Prostate gland (tissue), 2 donors: ENCODE data around the gene RNF149. TPM values are rescaled to one million over a fixed set of nuclear protein-coding genes. Genes with fewer than 3 reads are reported as not detected.

ENCODE experiments used
- DNase-seq: peaks from one replicate; pipeline ENCODE4 v3.0.0-alpha.2; 2019; ENCODE audit warnings: low spot score
- H3K27ac ChIP-seq, 2 donors: fragments of 200-600 bp; sonication (generic); 2 replicates each; pipeline ENCODE4 v1.5.1; 2017 to 2019
- H3K27me3 ChIP-seq: fragments of 200-600 bp; sonication (generic); replicated peaks from 2 replicates; pipeline ENCODE4 v1.5.1; 2019; ENCODE audit not compliant: insufficient read depth
- H3K36me3 ChIP-seq, 2 donors: fragments of 200-600 bp; sonication (generic); 1 replicate in 1 of 2; 2 replicates in 1 of 2; pipeline versions ENCODE4 v1.5.1 to v1.8.1; 2017 to 2019
- H3K4me1 ChIP-seq: fragments of 200-600 bp; sonication (generic); replicated peaks from 2 replicates; pipeline ENCODE4 v1.5.1; 2019
- H3K4me3 ChIP-seq, 2 donors: fragments of 200-600 bp; sonication (generic); 2 replicates each; pipeline ENCODE4 v1.5.1; 2017 to 2019
- H3K9me3 ChIP-seq: fragments of 200-600 bp; sonication (generic); 2 replicates; pipeline ENCODE4 v1.5.1; 2017
- CTCF ChIP-seq, 4 experiments: fragments of 200-600 bp in 2 of 4; fragments of 450-650 bp in 2 of 4; sonication (generic) in 2 of 4; IDR thresholded peaks; 1 replicate in 3 of 4; 2 replicates in 1 of 4; pipeline ENCODE4 v1.5.1; 2016 to 2019; ENCODE audit warnings: antibody characterized with exemption in 4 of 4, mild to moderate bottlenecking in 2 of 4, moderate library complexity in 2 of 4
- POLR2A ChIP-seq: fragments of 450-650 bp; IDR thresholded peaks from one replicate; pipeline ENCODE4 v1.6.1; 2016; ENCODE audit warnings: antibody characterized with exemption, mild to moderate bottlenecking
- POLR2AphosphoS5 ChIP-seq: sonication (generic); formaldehyde crosslinking; IDR thresholded peaks from one replicate; pipeline ENCODE4 v1.6.1; 2017; ENCODE audit warnings: antibody characterized with exemption
- WGBS: methylation state at CpG from one replicate; pipeline ENCODE4 v1.1.5; 2018; 5-methylcytosine and 5-hydroxymethylcytosine counted together
- intact Hi-C: fragments of 100-400 bp; cut with DNase I; formaldehyde crosslinking; loops from one replicate; pipeline ENCODE4 v1.14.2; 2022
- total RNA-seq, 2 donors: library from RNA; depleted of rRNA; stranded (reverse); fragments of >200 nt; gene quantifications; one replicate each; pipeline ENCODE4 v1.1.0, GENCODE V29; 2016

The RNF149 gene
- total RNA-seq, 2 donors from 2014 or later: 57.2 to 75.4 TPM

- H3K4me1 ChIP-seq: peaks cover 18% of the 10 kb centered on the region
- WGBS: 69% methylated on average over 7 of the region's 7 CpGs
- no peak for DNase-seq
- peak overlapping the region in 1 of 2 donors; percentile 99 for H3K4me3 ChIP-seq
- intact Hi-C loops: no loop called here
- TF ChIP-seq CTCF (IDR thresholded peaks at IDR 0.05) (no peak), POLR2AphosphoS5 (no peak), POLR2A (no peak)
- no peaks in the 10 kb centered on the region for H3K36me3 ChIP-seq
- no peaks in the 10 kb centered on the region for H3K9me3 ChIP-seq
- no peak overlapping the region for H3K27ac ChIP-seq
- H3K27me3 ChIP-seq: no peaks in the 10 kb centered on the region
Measured at GRCh38 chr2:101305492-101306078, 2.9 kb downstream of the RNF149 start.

- no peaks in the 10 kb centered on the region for H3K27me3 ChIP-seq
- peaks cover 18% of the 10 kb centered on the region for H3K4me1 ChIP-seq
- DNase-seq: no peak
- intact Hi-C loops: no loop called here
- H3K4me3 ChIP-seq: no peak overlapping the region
- no peak overlapping the region for H3K27ac ChIP-seq
- H3K9me3 ChIP-seq: no peaks in the 10 kb centered on the region
- TF ChIP-seq CTCF (IDR thresholded peaks at IDR 0.05): no peak
- no peak for TF ChIP-seq POLR2AphosphoS5
- no peak for TF ChIP-seq POLR2A
- no peaks in the 10 kb centered on the region for H3K36me3 ChIP-seq
- 92% methylated on average over 4 of the region's 4 CpGs for WGBS
Measured at GRCh38 chr2:101305035-101305434, 3.5 kb downstream of the RNF149 start.

DNA sequence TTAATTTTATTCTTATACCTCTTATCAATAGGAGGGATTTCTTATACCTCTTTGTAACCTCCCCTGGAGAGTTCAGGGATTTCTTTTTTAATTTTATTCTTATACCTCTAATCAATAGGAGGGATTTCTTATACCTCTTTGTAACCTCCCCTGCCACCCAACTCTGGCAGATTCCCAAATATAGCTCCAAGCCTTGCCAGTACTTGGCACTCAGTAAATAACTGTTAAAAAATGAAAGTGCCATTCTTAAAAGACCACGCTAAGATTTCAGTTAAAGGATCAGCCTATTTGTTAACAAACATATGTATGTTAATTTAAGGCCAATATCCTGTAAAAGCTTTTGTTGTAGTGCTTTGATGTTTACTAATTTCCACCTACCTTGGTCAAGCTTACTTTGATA lies 4.8 kb downstream of the RNF149 start:
- WGBS: 42% methylated on average over 1 of the region's 1 CpG
- Histone ChIP-seq H3K9me3 (no peaks in the 10 kb centered on the region), H3K4me1 (peaks cover 18% of the 10 kb centered on the region), H3K27me3 (no peaks in the 10 kb centered on the region), H3K36me3 (no peaks in the 10 kb centered on the region), H3K4me3 (no peak overlapping the region), H3K27ac (no peak overlapping the region)
- intact Hi-C loops: no loop called here
- TF ChIP-seq CTCF (IDR thresholded peaks at IDR 0.05): no peak
- TF ChIP-seq POLR2A: no peak
- no peak for TF ChIP-seq POLR2AphosphoS5
- no peak for DNase-seq

DNA sequence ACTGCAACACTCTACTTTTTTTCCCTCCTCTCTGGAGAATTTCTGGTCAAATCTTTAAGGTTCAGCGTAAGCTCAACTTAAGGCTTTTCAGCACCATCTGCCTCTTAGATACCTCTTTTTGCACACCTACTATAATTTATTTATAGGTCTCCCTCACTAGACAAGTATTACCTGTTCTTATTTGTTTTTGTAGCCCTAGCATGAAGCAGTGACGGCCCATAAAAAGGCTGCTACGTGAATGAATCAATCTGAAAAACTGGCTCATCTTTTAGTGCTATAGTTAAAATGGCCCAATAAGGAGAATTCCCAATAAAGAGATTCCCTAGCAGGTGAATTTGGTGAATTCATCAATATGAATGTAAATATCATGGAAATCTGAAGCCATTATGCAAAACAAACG lies 6.5 kb downstream of the RNF149 start:
- 47% methylated on average over 4 of the region's 4 CpGs for WGBS
- DNase-seq: peak; percentile 57
- peaks cover 18% of the 10 kb centered on the region for H3K4me1 ChIP-seq
- peak overlapping the region in 1 of 2 donors; percentile 26 for H3K27ac ChIP-seq
- H3K27me3 ChIP-seq: no peaks in the 10 kb centered on the region
- TF ChIP-seq POLR2AphosphoS5 (peak; percentile 84), POLR2A (no peak), CTCF (IDR thresholded peaks at IDR 0.05) (no peak)
- no peaks in the 10 kb centered on the region for H3K36me3 ChIP-seq
- H3K9me3 ChIP-seq: no peaks in the 10 kb centered on the region
- intact Hi-C loops: no loop called here
- H3K4me3 ChIP-seq: no peak overlapping the region

- intact Hi-C loops: no loop called here
- WGBS: 77% methylated on average over 7 of the region's 7 CpGs
- peaks cover 13% of the 10 kb centered on the region for H3K4me1 ChIP-seq
Measured at GRCh38 chr2:101300836-101301235, 7.7 kb downstream of the RNF149 start.

More at GRCh38 chr2:101300836-101301235, 7.7 kb downstream of the RNF149 start:
- H3K27ac ChIP-seq: no peak overlapping the region
- no peaks in the 10 kb centered on the region for H3K27me3 ChIP-seq
- no peak for TF ChIP-seq POLR2AphosphoS5
- no peak for TF ChIP-seq POLR2A
- TF ChIP-seq CTCF (IDR thresholded peaks at IDR 0.05): no peak
- no peak for DNase-seq
- no peaks in the 10 kb centered on the region for H3K9me3 ChIP-seq
- H3K36me3 ChIP-seq: no peaks in the 10 kb centered on the region
- no peak overlapping the region for H3K4me3 ChIP-seq
